Stimulated activated CD4-positive, alpha-beta T cell treated with anti-CD3 and anti-CD28 coated beads, TNF-alpha, amount 100 ng/mL, for 48 hours (primary cell): ENCODE measurements around the gene COL25A1.
"Not testable (repeated sequence)": the region's sequence is repeated elsewhere in the genome, so short reads cannot be mapped to it uniquely, and the experiment has no call there.

Source experiments
- DNase-seq, 3 donors: peaks; one replicate each; pipeline ENCODE4 v3.0.0-alpha.2; 2020; ENCODE audit warnings: low read depth in 3 of 3

COL25A1 gene

GRCh38 chr4:109169170-109169569 is 133.3 kb downstream of the COL25A1 start:
- DNase-seq: no peak

- DNase-seq: no peak
Measured at GRCh38 chr4:109166586-109166985, 135.9 kb downstream of the COL25A1 start.

- DNase-seq: no peak
Measured at GRCh38 chr4:109166126-109166525, 136.3 kb downstream of the COL25A1 start.

GRCh38 chr4:109164011-109164410 is 138.4 kb downstream of the COL25A1 start:
- no peak for DNase-seq

- DNase-seq: no peak
Measured at GRCh38 chr4:109163493-109163892, 139.0 kb downstream of the COL25A1 start.

DNA sequence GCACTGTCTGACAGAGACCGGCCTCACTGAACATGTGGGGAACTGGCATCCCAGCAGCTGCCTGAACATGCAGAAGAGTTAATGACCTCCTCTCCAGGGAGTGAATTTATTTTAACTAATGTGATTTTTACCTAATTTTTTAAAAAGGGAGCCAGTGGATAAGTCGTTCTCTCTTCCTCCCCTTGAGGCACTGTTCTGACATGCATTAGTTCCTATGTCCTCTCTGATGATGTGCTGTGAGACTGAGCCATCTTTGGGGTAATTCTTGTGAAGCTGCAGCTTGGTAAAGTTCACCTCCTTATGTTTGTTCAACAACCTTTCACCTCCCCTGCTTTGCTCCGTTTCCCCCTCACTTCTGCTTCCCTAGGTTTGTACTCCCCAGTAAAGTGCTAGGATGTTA is 139.7 kb downstream of the COL25A1 start:
- no peak for DNase-seq

DNA sequence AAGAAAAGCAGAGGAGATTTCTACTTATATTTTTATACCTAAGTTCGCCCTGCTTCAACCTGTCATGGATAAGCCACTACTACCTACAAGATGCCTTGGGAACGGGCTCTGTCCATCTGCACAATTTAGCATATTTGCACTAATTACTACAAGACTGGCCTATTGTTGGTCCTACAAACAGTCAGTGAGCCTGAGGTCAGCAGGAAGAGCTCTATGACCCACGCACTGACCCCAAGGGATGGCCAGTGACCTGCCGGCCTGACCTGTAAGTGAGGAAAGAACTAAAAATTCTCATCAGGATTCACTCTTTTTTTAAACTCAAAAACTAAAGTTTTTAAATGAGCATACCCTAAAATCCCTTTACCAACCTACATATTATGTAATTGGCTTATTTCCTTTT is 142.0 kb downstream of the COL25A1 start:
- no peak for DNase-seq

GRCh38 chr4:109157696-109158095 is 144.8 kb downstream of the COL25A1 start:
- no peak for DNase-seq

GRCh38 chr4:109157205-109157604 is 145.3 kb downstream of the COL25A1 start:
- DNase-seq: no peak

DNA sequence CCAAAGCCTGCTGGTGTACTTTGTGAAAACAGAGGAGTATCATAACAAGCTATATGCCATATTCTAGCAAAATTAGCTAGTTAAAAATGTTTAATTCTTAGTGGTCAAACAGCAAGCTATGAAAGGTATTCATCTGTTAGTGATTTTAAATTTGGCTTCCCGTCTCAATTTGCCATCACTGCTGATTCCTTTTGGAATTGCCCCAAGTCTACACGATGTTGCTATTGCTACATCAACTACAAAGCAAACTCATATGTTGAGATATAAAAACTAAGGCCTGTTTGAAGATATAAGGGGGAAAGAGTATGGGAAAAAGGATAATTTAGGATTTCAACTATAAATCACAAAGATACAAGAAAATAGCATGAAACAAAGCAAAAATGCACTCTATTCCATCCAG is 146.1 kb downstream of the COL25A1 start:
- DNase-seq: no peak

GRCh38 chr4:109155682-109156283 is 146.7 kb downstream of the COL25A1 start:
- DNase-seq: no peak

GRCh38 chr4:109155084-109155483 is 147.4 kb downstream of the COL25A1 start:
- no peak for DNase-seq

GRCh38 chr4:109154424-109154823 is 148.0 kb downstream of the COL25A1 start:
- DNase-seq: no peak

DNA sequence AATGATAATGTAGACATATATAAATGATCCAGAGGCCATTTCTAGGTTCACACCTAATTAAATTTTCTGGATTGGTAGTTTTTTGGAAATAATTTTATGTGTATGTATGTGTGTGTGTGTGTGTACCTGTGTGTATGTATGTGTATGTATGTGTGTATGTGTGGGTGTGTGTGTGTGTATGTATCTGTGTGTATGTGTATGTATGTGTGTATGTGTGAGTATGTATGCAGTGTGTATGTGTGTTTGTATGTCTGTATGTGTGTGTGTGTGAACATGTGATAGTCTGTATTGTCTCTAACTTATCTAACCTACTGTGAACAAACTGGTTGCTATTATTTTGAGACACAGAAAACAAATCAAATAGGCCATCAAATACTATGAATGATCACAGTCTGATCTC is 152.6 kb downstream of the COL25A1 start:
- DNase-seq: no peak

DNA sequence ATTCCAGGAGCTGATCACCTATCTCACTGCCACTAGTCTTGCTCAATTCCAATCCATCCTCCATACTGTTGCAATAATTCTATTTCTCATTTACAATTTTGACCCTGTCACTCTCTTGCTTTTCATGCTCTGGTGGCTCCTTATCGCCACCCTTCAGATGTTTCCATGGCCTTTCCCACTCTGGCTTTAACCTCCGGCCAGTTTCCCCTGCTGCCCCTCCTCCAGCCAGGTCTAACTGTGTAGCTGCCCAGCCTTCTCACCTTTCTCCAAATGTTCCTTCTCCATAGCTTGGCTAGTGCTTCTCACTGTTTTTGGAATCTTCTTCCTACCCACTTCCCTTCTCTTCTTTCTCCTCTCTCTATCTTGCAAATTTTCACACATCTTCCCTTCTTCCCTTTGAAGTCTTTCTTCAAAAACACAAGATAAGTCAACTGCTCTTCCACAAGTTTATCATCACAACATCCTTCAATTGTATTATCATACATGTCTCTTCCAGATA is 153.8 kb downstream of the COL25A1 start:
- no peak for DNase-seq

DNA sequence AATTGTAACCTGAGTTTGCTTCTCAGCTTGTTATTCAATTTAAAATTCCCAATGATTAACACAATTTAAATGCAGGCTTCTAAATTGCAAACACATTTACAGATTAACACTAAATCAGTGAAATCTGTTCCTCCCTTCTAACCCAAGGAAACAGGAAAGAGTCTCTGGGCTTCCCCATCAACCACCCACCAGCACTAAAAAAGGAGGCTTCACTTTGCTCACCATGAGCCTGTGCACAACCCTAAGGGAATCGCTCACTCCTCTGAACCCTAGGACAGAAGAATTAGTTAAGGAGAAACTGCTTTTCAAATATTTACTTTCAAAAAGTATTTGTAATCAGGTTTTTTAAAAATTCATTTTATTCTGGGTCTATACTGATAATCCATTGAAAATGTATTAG is 155.3 kb downstream of the COL25A1 start:
- DNase-seq: no peak

- DNase-seq: no peak
Measured at GRCh38 chr4:109146499-109146898, 156.0 kb downstream of the COL25A1 start.

GRCh38 chr4:109138125-109138524 is 164.3 kb downstream of the COL25A1 start:
- DNase-seq: not testable (repeated sequence)

- DNase-seq: no peak
Measured at GRCh38 chr4:109134921-109135320, 167.5 kb downstream of the COL25A1 start.

- no peak for DNase-seq
Measured at GRCh38 chr4:109134268-109134667, 168.2 kb downstream of the COL25A1 start.

GRCh38 chr4:109131559-109131958 is 170.9 kb downstream of the COL25A1 start:
- DNase-seq: no peak

DNA sequence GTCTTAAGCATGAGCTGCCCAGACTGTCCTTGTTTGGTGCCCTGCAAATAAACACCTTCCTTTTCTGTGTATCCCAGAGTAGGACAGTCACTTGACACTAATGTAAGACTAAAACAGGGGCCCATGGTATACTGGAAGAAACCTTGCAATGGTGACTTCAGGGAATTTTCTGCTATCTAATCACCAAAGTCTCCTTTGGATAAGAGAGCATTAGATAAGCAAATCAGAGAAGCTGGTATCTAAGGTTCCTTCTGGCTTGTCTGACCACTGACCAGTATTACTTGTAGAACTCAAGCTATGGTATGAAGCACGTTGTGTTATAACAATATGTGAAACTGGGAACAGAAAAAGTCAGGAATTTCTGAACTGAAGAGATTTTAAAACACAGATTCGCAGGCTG is 173.9 kb downstream of the COL25A1 start:
- DNase-seq: no peak

- no peak for DNase-seq
Measured at GRCh38 chr4:109127866-109128265, 174.6 kb downstream of the COL25A1 start.

- no peak for DNase-seq
Measured at GRCh38 chr4:109126856-109127255, 175.6 kb downstream of the COL25A1 start.
